Astrocyte (in vitro differentiated cells and primary cell): ENCODE data around the gene PRRC2C.

Source experiments
- EZH2 ChIP-seq: IDR thresholded peaks from 2 replicates; pipeline ENCODE4 v1.6.1; 2012; ENCODE audit warnings: mild to moderate bottlenecking, low read length, inconsistent platforms; ENCODE audit not compliant: insufficient read depth
- TF ChIP-seq, protein P1 (sequence below): IDR thresholded peaks from 2 replicates; pipeline ENCODE4 v1.5.1; 2011; ENCODE audit warnings: low read depth, mild to moderate bottlenecking, inconsistent platforms, low read length, moderate library complexity; ENCODE audit not compliant: insufficient read depth

DNA sequence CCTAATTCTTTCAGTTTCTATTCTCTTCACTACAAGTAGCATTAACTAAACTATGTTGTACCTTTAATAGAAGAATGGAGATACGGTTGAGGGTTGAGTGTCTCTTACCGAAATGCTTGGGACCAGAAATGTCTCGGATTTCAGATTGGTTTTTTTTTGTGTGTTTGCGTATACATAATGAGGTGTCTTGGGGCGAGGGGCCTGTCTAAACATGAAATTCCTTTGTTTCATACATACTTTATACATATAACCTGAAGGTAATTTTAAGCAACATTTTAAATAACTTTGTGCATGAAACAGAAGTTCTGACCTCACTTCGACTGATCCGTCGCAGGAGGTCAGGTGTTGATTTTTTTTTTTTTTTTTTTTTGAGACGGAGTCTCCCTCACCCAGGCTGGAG is 100.4 kb downstream of the PRRC2C start:
- TF ChIP-seq, protein P1, sequence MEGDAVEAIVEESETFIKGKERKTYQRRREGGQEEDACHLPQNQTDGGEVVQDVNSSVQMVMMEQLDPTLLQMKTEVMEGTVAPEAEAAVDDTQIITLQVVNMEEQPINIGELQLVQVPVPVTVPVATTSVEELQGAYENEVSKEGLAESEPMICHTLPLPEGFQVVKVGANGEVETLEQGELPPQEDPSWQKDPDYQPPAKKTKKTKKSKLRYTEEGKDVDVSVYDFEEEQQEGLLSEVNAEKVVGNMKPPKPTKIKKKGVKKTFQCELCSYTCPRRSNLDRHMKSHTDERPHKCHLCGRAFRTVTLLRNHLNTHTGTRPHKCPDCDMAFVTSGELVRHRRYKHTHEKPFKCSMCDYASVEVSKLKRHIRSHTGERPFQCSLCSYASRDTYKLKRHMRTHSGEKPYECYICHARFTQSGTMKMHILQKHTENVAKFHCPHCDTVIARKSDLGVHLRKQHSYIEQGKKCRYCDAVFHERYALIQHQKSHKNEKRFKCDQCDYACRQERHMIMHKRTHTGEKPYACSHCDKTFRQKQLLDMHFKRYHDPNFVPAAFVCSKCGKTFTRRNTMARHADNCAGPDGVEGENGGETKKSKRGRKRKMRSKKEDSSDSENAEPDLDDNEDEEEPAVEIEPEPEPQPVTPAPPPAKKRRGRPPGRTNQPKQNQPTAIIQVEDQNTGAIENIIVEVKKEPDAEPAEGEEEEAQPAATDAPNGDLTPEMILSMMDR: no peak
- TF ChIP-seq EZH2: no peak
